Lower lobe of right lung (tissue), 2 donors: ENCODE results near the gene ZNF18. TPM values are rescaled to one million over a fixed set of nuclear protein-coding genes. Genes with fewer than 3 reads are reported as not detected.
A peak's percentile ranks its signal among the peaks of the same experiment; 100 is the strongest.
"Not testable (repeated sequence)": the region's sequence is repeated elsewhere in the genome, so short reads cannot be mapped to it uniquely, and the experiment has no call there.

Source experiments
- ATAC-seq, 2 donors: fragments of 200-7000 bp; cut with Tn5 transposase; one replicate each; pipeline ENCODE4 v1.9.1; 2020 to 2022; ENCODE audit warnings: mild to moderate bottlenecking in 2 of 2, moderate library complexity in 2 of 2
- DNase-seq: peaks from one replicate; pipeline ENCODE4 v3.0.0-alpha.2; 2020
- H3K27ac ChIP-seq: fragments of 200-600 bp; one replicate; pipeline ENCODE4 v1.8.0; 2022
- H3K27me3 ChIP-seq: fragments of 200-600 bp; one replicate; pipeline ENCODE4 v1.8.0; 2022; ENCODE audit warnings: low read depth
- H3K36me3 ChIP-seq: fragments of 200-600 bp; one replicate; pipeline ENCODE4 v1.8.0; 2022; ENCODE audit warnings: mild to moderate bottlenecking
- H3K4me1 ChIP-seq: fragments of 200-600 bp; one replicate; pipeline ENCODE4 v1.8.0; 2022
- H3K4me3 ChIP-seq: fragments of 200-600 bp; one replicate; pipeline ENCODE4 v1.8.0; 2022; ENCODE audit warnings: mild to moderate bottlenecking
- H3K9me3 ChIP-seq: fragments of 200-600 bp; one replicate; pipeline ENCODE4 v1.8.0; 2022
- CTCF ChIP-seq: fragments of 200-600 bp; IDR thresholded peaks from one replicate; pipeline ENCODE4 v1.8.0; 2022; ENCODE audit warnings: antibody characterized with exemption, mild to moderate bottlenecking
- intact Hi-C: fragments of 100-400 bp; cut with DNase I; formaldehyde crosslinking; loops from one replicate; pipeline ENCODE4 v1.11.0; 2022
- total RNA-seq: library from RNA; stranded (reverse); fragmentation: NEBNext Ultra II Directional; extraction: Animal tissue kit (Norgen Biotek cat#: 25700); gene quantifications from one replicate; pipeline ENCODE4 v1.2.1, GENCODE V29; 2021
- donor health status: DM: no; HTN: yes; CAD: no; lungs with severe emphysema.

Gene ZNF18
- total RNA-seq, 1 donor from 2014 or later = 7.2 TPM

GRCh38 chr17:11954936-11955335 is 42.3 kb downstream of the ZNF18 start:
- no peak overlapping the region for H3K27ac ChIP-seq

GRCh38 chr17:11953924-11954323 is 43.4 kb downstream of the ZNF18 start:
- TF ChIP-seq CTCF = no peak
- Histone ChIP-seq H3K9me3 (peaks cover 15% of the 10 kb centered on the region), H3K36me3 (no peaks in the 10 kb centered on the region), H3K4me3 (no peak overlapping the region), H3K27me3 (no peaks in the 10 kb centered on the region), H3K27ac (no peak overlapping the region), H3K4me1 (no peaks in the 10 kb centered on the region)
- intact Hi-C loops = no loop called here
- ATAC-seq = no peak
- no peak for DNase-seq

More at GRCh38 chr17:11954936-11955335, 42.3 kb downstream of the ZNF18 start:
- H3K4me3 ChIP-seq = no peak overlapping the region
- TF ChIP-seq CTCF = no peak
- no peak for ATAC-seq
- H3K36me3 ChIP-seq = no peaks in the 10 kb centered on the region
- no peaks in the 10 kb centered on the region for H3K27me3 ChIP-seq
- H3K4me1 ChIP-seq = no peaks in the 10 kb centered on the region
- H3K9me3 ChIP-seq = peaks cover 15% of the 10 kb centered on the region
- DNase-seq = no peak
- intact Hi-C loops = no loop called here

GRCh38 chr17:11952610-11953009 is 44.7 kb downstream of the ZNF18 start:
- intact Hi-C loops = no loop called here
- Histone ChIP-seq H3K9me3 (peaks cover 15% of the 10 kb centered on the region), H3K27me3 (no peaks in the 10 kb centered on the region), H3K36me3 (no peaks in the 10 kb centered on the region), H3K27ac (no peak overlapping the region), H3K4me3 (no peak overlapping the region), H3K4me1 (no peaks in the 10 kb centered on the region)
- no peak for TF ChIP-seq CTCF
- ATAC-seq (no peak), DNase-seq (no peak)

GRCh38 chr17:11950771-11951519 is 46.3 kb downstream of the ZNF18 start:
- no peaks in the 10 kb centered on the region for H3K36me3 ChIP-seq
- no peak for TF ChIP-seq CTCF
- ATAC-seq (no peak), DNase-seq (no peak)
- no peaks in the 10 kb centered on the region for H3K4me1 ChIP-seq
- no peaks in the 10 kb centered on the region for H3K27me3 ChIP-seq
- H3K4me3 ChIP-seq = no peak overlapping the region
- intact Hi-C loops = no loop called here
- no peak overlapping the region for H3K27ac ChIP-seq
- peaks cover 15% of the 10 kb centered on the region for H3K9me3 ChIP-seq

- H3K4me1 ChIP-seq, H3K27ac ChIP-seq, DNase-seq, H3K4me3 ChIP-seq, ATAC-seq, intact Hi-C loops, H3K27me3 ChIP-seq, H3K36me3 ChIP-seq: not testable (repeated sequence)
- H3K9me3 ChIP-seq = peaks cover 13% of the 10 kb centered on the region
Observed at GRCh38 chr17:11949571-11949970, 47.7 kb downstream of the ZNF18 start.

GRCh38 chr17:11948789-11949188 is 48.5 kb downstream of the ZNF18 start:
- H3K36me3 ChIP-seq = no peaks in the 10 kb centered on the region
- H3K4me1 ChIP-seq = no peaks in the 10 kb centered on the region
- peaks cover 5% of the 10 kb centered on the region for H3K9me3 ChIP-seq
- no peak overlapping the region for H3K4me3 ChIP-seq
- H3K27ac ChIP-seq = no peak overlapping the region
- intact Hi-C loops = no loop called here
- ATAC-seq (peak; percentile 47 to 51), DNase-seq (no peak)
- no peak for TF ChIP-seq CTCF
- no peaks in the 10 kb centered on the region for H3K27me3 ChIP-seq
